ENCODE measurements around the gene CBX4.
A peak's percentile ranks its signal among the peaks of the same experiment; 100 is the strongest.

The CBX4 gene

GRCh38 chr17:79852748-79853147 is 13.5 kb upstream of the CBX4 start:
- DNase-seq (ENCODE audit: low read depth in 2 of 2), result peak; percentile 30 to 40
- TF ChIP-seq CTCF (IDR thresholded peaks at IDR 0.05; ENCODE audit: low read depth, low read length), result no peak
- H3K4me3 ChIP-seq (replicated peaks in 1 of 2; ENCODE audit: low read depth in 2 of 2, low read length in 2 of 2), result no peak overlapping the region

- no peak for TF ChIP-seq CTCF (IDR thresholded peaks at IDR 0.05; ENCODE audit: low read depth, low read length)
- DNase-seq (ENCODE audit: low read depth in 2 of 2), result no peak
- no peak overlapping the region for H3K4me3 ChIP-seq (replicated peaks in 1 of 2; ENCODE audit: low read depth in 2 of 2, low read length in 2 of 2)
Observed at GRCh38 chr17:79851461-79851817, 12.2 kb upstream of the CBX4 start.

- H3K4me3 ChIP-seq (replicated peaks in 1 of 2; ENCODE audit: low read depth in 2 of 2, low read length in 2 of 2), result no peak overlapping the region
- TF ChIP-seq CTCF (IDR thresholded peaks at IDR 0.05; ENCODE audit: low read depth, low read length), result no peak
- peak in 1 of 2 donors; percentile 86 for DNase-seq (ENCODE audit: low read depth in 2 of 2)
Observed at GRCh38 chr17:79850571-79851460, 11.6 kb upstream of the CBX4 start.

- TF ChIP-seq CTCF (IDR thresholded peaks at IDR 0.05; ENCODE audit: low read depth, low read length), result no peak
- DNase-seq (ENCODE audit: low read depth in 2 of 2), result no peak
- no peak overlapping the region for H3K4me3 ChIP-seq (replicated peaks in 1 of 2; ENCODE audit: low read depth in 2 of 2, low read length in 2 of 2)
Observed at GRCh38 chr17:79849953-79850352, 10.7 kb upstream of the CBX4 start.

- TF ChIP-seq CTCF (IDR thresholded peaks at IDR 0.05; ENCODE audit: low read depth, low read length), result no peak
- no peak overlapping the region for H3K4me3 ChIP-seq (replicated peaks in 1 of 2; ENCODE audit: low read depth in 2 of 2, low read length in 2 of 2)
- DNase-seq (ENCODE audit: low read depth in 2 of 2), result no peak
Observed at GRCh38 chr17:79848370-79848766, 9.1 kb upstream of the CBX4 start.

- TF ChIP-seq CTCF (IDR thresholded peaks at IDR 0.05; ENCODE audit: low read depth, low read length), result no peak
- H3K4me3 ChIP-seq (replicated peaks in 1 of 2; ENCODE audit: low read depth in 2 of 2, low read length in 2 of 2), result no peak overlapping the region
- no peak for DNase-seq (ENCODE audit: low read depth in 2 of 2)
Observed at GRCh38 chr17:79847698-79848369, 8.6 kb upstream of the CBX4 start.

All from cardiac fibroblast (primary cell).